HEK293 (cell line): ENCODE data around the gene FBXO21.

Experiments used
- REPIN1 ChIP-seq: fragments of 450-650 bp; formaldehyde crosslinking; IDR thresholded peaks from 2 replicates; pipeline ENCODE4 v1.5.1; 2017; ENCODE audit warnings: missing biosample characterization, missing genetic modification characterization, low read depth
- SETDB1 ChIP-seq: IDR thresholded peaks from one replicate; pipeline ENCODE4 v1.6.1; 2017; ENCODE audit warnings: mild to moderate bottlenecking, low read length, moderate library complexity, mixed read lengths; ENCODE audit not compliant: insufficient read length
- SP3 ChIP-seq: fragments of 450-650 bp; formaldehyde crosslinking; IDR thresholded peaks from 2 replicates; pipeline ENCODE4 v1.5.1; 2016; ENCODE audit warnings: missing biosample characterization, missing genetic modification characterization
- TCF7L2 ChIP-seq: IDR thresholded peaks from 2 replicates; pipeline ENCODE4 v1.6.1; 2011; ENCODE audit warnings: low read depth, mild to moderate bottlenecking, inconsistent platforms, low read length, moderate library complexity, borderline replicate concordance
- YY1 ChIP-seq: fragments of 450-650 bp; formaldehyde crosslinking; IDR thresholded peaks from 2 replicates; pipeline ENCODE4 v1.5.1; 2018; ENCODE audit warnings: missing biosample characterization, missing genetic modification characterization
- ZFP3 ChIP-seq: fragments of 450-650 bp; formaldehyde crosslinking; IDR thresholded peaks from 2 replicates; pipeline ENCODE4 v1.5.1; 2016; ENCODE audit warnings: low read depth, missing biosample characterization, missing genetic modification characterization
- ZNF24 ChIP-seq: fragments of 450-650 bp; formaldehyde crosslinking; IDR thresholded peaks from 2 replicates; pipeline ENCODE4 v1.5.1; 2016; ENCODE audit warnings: missing biosample characterization, missing genetic modification characterization
- ZNF274 ChIP-seq, 2 experiments: fragments of 200-500 bp in 1 of 2; fragments of 450-650 bp in 1 of 2; sonication (Bioruptor generic) in 1 of 2; formaldehyde crosslinking in 1 of 2; IDR thresholded peaks; 2 replicates each; pipeline versions ENCODE4 v1.5.1 to v1.6.1; 2014 to 2016; ENCODE audit warnings: borderline replicate concordance in 1 of 2, inconsistent platforms in 1 of 2, low read length in 1 of 2, missing biosample characterization in 1 of 2, missing genetic modification characterization in 1 of 2
- ZNF670 ChIP-seq: fragments of 450-650 bp; formaldehyde crosslinking; IDR thresholded peaks from 2 replicates; pipeline ENCODE4 v1.5.1; 2016; ENCODE audit warnings: missing biosample characterization, missing genetic modification characterization, low read depth
- ZNF701 ChIP-seq: fragments of 450-650 bp; formaldehyde crosslinking; IDR thresholded peaks from 2 replicates; pipeline ENCODE4 v1.5.1; 2016; ENCODE audit warnings: missing biosample characterization, missing genetic modification characterization
- ZNF747 ChIP-seq: fragments of 450-650 bp; formaldehyde crosslinking; IDR thresholded peaks from 2 replicates; pipeline ENCODE4 v1.5.1; 2016; ENCODE audit warnings: missing biosample characterization, missing genetic modification characterization
- TF ChIP-seq, protein P1 (sequence below): fragments of 450-650 bp; formaldehyde crosslinking; IDR thresholded peaks from 2 replicates; pipeline ENCODE4 v1.5.1; 2016; ENCODE audit warnings: missing biosample characterization, missing genetic modification characterization
- TF ChIP-seq, protein P2 (sequence below): fragments of 450-650 bp; formaldehyde crosslinking; IDR thresholded peaks from 2 replicates; pipeline ENCODE4 v1.5.1; 2016; ENCODE audit warnings: missing biosample characterization, missing genetic modification characterization
- TF ChIP-seq, protein P3 (sequence below): fragments of 450-650 bp; IDR thresholded peaks from 2 replicates; pipeline ENCODE4 v1.5.1; 2018; ENCODE audit warnings: missing biosample characterization, mild to moderate bottlenecking, missing genetic modification characterization

DNA sequence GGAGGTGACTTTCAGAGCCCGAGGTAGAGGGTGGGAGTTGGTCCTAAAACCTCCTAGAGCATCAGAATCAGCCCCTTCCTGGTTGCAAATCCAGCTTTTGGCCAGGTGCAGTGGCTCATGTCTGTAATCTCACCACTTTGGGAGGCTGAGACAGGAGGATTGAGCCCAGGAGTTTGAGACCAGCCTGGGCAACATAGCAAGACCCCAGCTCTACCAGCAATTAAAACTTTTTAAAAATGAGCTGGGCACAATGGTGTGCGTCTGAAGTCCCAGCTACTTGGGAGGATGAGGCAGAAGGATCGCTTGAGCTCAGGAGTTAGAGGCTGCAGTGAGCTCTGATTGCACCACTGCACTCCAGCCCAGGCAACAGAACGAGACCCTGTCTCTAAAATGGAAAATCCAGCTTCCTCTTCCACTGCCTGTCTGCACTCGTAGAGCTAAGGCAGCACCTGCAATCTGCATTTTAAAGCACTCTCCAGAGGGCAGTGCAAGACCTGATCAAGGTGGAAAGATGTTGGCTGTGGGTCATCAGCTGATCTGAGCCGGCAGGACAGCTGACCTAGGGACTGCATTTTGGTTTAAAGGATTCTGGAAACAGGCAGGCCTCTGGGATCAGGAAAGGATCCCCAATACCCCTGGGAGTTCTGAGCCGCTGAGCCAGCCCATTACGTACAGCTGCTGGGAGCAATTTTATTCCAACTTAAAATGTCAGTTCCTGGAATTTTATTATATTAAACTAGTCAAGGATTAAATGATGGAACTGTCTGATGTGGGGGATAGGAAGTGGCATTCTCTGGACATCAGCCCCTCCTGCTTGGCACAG is 89.2 kb downstream of the FBXO21 start:
- TF ChIP-seq, protein P1, sequence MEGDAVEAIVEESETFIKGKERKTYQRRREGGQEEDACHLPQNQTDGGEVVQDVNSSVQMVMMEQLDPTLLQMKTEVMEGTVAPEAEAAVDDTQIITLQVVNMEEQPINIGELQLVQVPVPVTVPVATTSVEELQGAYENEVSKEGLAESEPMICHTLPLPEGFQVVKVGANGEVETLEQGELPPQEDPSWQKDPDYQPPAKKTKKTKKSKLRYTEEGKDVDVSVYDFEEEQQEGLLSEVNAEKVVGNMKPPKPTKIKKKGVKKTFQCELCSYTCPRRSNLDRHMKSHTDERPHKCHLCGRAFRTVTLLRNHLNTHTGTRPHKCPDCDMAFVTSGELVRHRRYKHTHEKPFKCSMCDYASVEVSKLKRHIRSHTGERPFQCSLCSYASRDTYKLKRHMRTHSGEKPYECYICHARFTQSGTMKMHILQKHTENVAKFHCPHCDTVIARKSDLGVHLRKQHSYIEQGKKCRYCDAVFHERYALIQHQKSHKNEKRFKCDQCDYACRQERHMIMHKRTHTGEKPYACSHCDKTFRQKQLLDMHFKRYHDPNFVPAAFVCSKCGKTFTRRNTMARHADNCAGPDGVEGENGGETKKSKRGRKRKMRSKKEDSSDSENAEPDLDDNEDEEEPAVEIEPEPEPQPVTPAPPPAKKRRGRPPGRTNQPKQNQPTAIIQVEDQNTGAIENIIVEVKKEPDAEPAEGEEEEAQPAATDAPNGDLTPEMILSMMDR, result no peak
- TF ChIP-seq ZNF670 (tag by site-specific recombination) (no peak), TCF7L2 (no peak), YY1 (tag by site-specific recombination) (no peak), ZFP3 (tag by site-specific recombination) (no peak), ZNF274 (IDR thresholded peaks at IDR 0.05; ENCODE audit: low read length) (no peak), ZNF274 (tag by site-specific recombination; IDR thresholded peaks at IDR 0.05; ENCODE audit: borderline replicate concordance) (no peak), SETDB1 (no peak), ZNF24 (tag by site-specific recombination) (no peak), ZNF701 (tag by site-specific recombination) (no peak), REPIN1 (tag by site-specific recombination) (no peak), SP3 (tag by site-specific recombination) (no peak), ZNF747 (tag by site-specific recombination) (no peak)
- TF ChIP-seq, protein P2, sequence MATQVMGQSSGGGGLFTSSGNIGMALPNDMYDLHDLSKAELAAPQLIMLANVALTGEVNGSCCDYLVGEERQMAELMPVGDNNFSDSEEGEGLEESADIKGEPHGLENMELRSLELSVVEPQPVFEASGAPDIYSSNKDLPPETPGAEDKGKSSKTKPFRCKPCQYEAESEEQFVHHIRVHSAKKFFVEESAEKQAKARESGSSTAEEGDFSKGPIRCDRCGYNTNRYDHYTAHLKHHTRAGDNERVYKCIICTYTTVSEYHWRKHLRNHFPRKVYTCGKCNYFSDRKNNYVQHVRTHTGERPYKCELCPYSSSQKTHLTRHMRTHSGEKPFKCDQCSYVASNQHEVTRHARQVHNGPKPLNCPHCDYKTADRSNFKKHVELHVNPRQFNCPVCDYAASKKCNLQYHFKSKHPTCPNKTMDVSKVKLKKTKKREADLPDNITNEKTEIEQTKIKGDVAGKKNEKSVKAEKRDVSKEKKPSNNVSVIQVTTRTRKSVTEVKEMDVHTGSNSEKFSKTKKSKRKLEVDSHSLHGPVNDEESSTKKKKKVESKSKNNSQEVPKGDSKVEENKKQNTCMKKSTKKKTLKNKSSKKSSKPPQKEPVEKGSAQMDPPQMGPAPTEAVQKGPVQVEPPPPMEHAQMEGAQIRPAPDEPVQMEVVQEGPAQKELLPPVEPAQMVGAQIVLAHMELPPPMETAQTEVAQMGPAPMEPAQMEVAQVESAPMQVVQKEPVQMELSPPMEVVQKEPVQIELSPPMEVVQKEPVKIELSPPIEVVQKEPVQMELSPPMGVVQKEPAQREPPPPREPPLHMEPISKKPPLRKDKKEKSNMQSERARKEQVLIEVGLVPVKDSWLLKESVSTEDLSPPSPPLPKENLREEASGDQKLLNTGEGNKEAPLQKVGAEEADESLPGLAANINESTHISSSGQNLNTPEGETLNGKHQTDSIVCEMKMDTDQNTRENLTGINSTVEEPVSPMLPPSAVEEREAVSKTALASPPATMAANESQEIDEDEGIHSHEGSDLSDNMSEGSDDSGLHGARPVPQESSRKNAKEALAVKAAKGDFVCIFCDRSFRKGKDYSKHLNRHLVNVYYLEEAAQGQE (tag by site-specific recombination), result no peak
- TF ChIP-seq, protein P3, sequence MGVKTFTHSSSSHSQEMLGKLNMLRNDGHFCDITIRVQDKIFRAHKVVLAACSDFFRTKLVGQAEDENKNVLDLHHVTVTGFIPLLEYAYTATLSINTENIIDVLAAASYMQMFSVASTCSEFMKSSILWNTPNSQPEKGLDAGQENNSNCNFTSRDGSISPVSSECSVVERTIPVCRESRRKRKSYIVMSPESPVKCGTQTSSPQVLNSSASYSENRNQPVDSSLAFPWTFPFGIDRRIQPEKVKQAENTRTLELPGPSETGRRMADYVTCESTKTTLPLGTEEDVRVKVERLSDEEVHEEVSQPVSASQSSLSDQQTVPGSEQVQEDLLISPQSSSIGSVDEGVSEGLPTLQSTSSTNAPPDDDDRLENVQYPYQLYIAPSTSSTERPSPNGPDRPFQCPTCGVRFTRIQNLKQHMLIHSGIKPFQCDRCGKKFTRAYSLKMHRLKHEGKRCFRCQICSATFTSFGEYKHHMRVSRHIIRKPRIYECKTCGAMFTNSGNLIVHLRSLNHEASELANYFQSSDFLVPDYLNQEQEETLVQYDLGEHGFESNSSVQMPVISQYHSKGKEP (tag by site-specific recombination), result no peak
